ENCODE measurements around the gene FBXO31. TPM values are rescaled to one million over a fixed set of nuclear protein-coding genes. Genes with fewer than 3 reads are reported as not detected.

The FBXO31 gene
- total and polyA plus RNA-seq, 2 of the 13 experiments (the other 11 are each of a cell fraction or from before 2014, with no cell fraction given), result 92.4 to 101 TPM

DNA sequence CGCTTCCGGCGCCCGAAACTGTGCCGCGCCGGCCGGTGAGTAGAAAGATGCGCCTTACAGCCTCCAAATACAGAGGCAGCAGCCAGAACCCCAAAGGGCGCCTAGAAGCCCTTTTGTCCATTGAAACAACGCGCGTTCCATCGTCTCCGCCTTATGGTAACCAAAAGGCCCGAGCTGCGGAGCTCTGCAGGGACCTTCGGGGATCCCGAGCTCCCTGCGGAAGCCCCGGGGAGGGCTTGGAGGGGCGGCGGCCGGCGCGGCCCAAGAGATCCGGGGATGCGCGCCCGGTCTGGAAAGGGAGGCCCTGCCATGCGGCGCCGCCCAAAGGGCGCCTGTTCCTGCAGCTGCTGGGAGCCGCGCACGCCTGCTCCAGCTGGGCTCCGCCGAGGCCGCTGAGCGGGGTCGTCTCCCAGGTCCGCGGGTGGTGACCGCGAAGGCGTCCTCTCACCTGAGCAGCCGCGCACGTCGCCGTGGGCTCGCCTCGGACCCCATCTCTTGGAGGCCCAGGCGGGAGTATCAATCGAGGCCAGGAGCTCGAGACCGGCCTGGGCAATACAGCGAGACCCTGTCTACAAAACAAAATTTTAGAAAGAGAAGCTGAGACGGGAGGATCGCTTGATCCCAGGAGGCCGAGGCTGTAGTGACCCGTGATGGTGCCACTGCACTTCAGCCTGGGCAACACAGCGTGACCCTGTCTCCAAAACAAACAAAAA, 742 bp upstream of the FBXO31 start (continued):
- TF ChIP-seq, protein P1, sequence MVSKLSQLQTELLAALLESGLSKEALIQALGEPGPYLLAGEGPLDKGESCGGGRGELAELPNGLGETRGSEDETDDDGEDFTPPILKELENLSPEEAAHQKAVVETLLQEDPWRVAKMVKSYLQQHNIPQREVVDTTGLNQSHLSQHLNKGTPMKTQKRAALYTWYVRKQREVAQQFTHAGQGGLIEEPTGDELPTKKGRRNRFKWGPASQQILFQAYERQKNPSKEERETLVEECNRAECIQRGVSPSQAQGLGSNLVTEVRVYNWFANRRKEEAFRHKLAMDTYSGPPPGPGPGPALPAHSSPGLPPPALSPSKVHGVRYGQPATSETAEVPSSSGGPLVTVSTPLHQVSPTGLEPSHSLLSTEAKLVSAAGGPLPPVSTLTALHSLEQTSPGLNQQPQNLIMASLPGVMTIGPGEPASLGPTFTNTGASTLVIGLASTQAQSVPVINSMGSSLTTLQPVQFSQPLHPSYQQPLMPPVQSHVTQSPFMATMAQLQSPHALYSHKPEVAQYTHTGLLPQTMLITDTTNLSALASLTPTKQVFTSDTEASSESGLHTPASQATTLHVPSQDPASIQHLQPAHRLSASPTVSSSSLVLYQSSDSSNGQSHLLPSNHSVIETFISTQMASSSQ (IDR thresholded peaks at IDR 0.05; ENCODE audit: low read depth), result no peak
- TF ChIP-seq, protein P1 (CRISPR knock-in tag; IDR thresholded peaks at IDR 0.05; ENCODE audit: borderline replicate concordance), result peak; percentile 9; the same call in 1 of the 2 replicates
- TF ChIP-seq KLF13 (CRISPR knock-in tag; IDR thresholded peaks at IDR 0.05) (no peak), REXO4 (CRISPR knock-in tag; IDR thresholded peaks at IDR 0.05; ENCODE audit: borderline replicate concordance) (no peak), ZNF577 (CRISPR knock-in tag; IDR thresholded peaks at IDR 0.05; ENCODE audit: borderline replicate concordance, low read depth) (no peak), ZNF788 (CRISPR knock-in tag; IDR thresholded peaks at IDR 0.05; ENCODE audit: borderline replicate concordance) (peak; percentile 47), ZNF747 (CRISPR knock-in tag; IDR thresholded peaks at IDR 0.05; ENCODE audit: borderline replicate concordance) (no peak; the same call in none of the 2 replicates), ZZZ3 (CRISPR knock-in tag; IDR thresholded peaks at IDR 0.05; ENCODE audit: borderline replicate concordance) (no peak), TAF15 (IDR thresholded peaks at IDR 0.05; ENCODE audit: low read depth, low read length, poor library complexity, severe bottlenecking) (peak; percentile 15), KAT8 (CRISPR knock-in tag; IDR thresholded peaks at IDR 0.05) (peak; percentile 65; the same call in 1 of the 2 replicates), ZNF260 (CRISPR knock-in tag; IDR thresholded peaks at IDR 0.05; ENCODE audit: borderline replicate concordance, low read depth) (peak; percentile 54; the same call in 1 of the 2 replicates), HNRNPK (IDR thresholded peaks at IDR 0.05; ENCODE audit: low read depth, low read length, poor library complexity, severe bottlenecking) (peak; percentile 79), ATF1 (CRISPR knock-in tag; IDR thresholded peaks at IDR 0.05) (no peak), CHCHD3 (CRISPR knock-in tag; IDR thresholded peaks at IDR 0.05) (peak; percentile 42; the same call in 1 of the 2 replicates), ZNF605 (CRISPR knock-in tag; IDR thresholded peaks at IDR 0.05) (peak; percentile 42), ZNF510 (CRISPR knock-in tag; IDR thresholded peaks at IDR 0.05; ENCODE audit: low read depth) (peak; percentile 82)
- TF ChIP-seq, protein P2, sequence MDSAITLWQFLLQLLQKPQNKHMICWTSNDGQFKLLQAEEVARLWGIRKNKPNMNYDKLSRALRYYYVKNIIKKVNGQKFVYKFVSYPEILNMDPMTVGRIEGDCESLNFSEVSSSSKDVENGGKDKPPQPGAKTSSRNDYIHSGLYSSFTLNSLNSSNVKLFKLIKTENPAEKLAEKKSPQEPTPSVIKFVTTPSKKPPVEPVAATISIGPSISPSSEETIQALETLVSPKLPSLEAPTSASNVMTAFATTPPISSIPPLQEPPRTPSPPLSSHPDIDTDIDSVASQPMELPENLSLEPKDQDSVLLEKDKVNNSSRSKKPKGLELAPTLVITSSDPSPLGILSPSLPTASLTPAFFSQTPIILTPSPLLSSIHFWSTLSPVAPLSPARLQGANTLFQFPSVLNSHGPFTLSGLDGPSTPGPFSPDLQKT (CRISPR knock-in tag; IDR thresholded peaks at IDR 0.05; ENCODE audit: borderline replicate concordance), result no peak
- TF ChIP-seq, protein P3, sequence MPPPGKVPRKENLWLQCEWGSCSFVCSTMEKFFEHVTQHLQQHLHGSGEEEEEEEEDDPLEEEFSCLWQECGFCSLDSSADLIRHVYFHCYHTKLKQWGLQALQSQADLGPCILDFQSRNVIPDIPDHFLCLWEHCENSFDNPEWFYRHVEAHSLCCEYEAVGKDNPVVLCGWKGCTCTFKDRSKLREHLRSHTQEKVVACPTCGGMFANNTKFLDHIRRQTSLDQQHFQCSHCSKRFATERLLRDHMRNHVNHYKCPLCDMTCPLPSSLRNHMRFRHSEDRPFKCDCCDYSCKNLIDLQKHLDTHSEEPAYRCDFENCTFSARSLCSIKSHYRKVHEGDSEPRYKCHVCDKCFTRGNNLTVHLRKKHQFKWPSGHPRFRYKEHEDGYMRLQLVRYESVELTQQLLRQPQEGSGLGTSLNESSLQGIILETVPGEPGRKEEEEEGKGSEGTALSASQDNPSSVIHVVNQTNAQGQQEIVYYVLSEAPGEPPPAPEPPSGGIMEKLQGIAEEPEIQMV (CRISPR knock-in tag; IDR thresholded peaks at IDR 0.05; ENCODE audit: low read depth), result peak; percentile 100
- TF ChIP-seq, protein P4, sequence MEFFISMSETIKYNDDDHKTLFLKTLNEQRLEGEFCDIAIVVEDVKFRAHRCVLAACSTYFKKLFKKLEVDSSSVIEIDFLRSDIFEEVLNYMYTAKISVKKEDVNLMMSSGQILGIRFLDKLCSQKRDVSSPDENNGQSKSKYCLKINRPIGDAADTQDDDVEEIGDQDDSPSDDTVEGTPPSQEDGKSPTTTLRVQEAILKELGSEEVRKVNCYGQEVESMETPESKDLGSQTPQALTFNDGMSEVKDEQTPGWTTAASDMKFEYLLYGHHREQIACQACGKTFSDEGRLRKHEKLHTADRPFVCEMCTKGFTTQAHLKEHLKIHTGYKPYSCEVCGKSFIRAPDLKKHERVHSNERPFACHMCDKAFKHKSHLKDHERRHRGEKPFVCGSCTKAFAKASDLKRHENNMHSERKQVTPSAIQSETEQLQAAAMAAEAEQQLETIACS (CRISPR knock-in tag; IDR thresholded peaks at IDR 0.05), result peak; percentile 60
- TF ChIP-seq, protein P5, sequence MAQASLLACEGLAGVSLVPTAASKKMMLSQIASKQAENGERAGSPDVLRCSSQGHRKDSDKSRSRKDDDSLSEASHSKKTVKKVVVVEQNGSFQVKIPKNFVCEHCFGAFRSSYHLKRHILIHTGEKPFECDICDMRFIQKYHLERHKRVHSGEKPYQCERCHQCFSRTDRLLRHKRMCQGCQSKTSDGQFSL (CRISPR knock-in tag; IDR thresholded peaks at IDR 0.05), result no peak

Measured in HepG2 (cell line).